BLaER1 (cell line): Measurements from ENCODE around the gene CCDC177.

Source experiments
- H3K27ac ChIP-seq: shearing (Covaris generic); formaldehyde crosslinking; 2 replicates; pipeline ENCODE4 v1.8.1; 2022
- H3K27me3 ChIP-seq: shearing (Covaris generic); formaldehyde crosslinking; 2 replicates; pipeline ENCODE4 v1.8.1; 2022
- H3K36me3 ChIP-seq: shearing (Covaris generic); formaldehyde crosslinking; 2 replicates; pipeline ENCODE4 v1.8.1; 2022
- H3K4me1 ChIP-seq: shearing (Covaris generic); formaldehyde crosslinking; 2 replicates; pipeline ENCODE4 v1.8.1; 2022
- H3K4me2 ChIP-seq: shearing (Covaris generic); formaldehyde crosslinking; 2 replicates; pipeline ENCODE4 v1.8.1; 2022
- H3K4me3 ChIP-seq: shearing (Covaris generic); formaldehyde crosslinking; 2 replicates; pipeline ENCODE4 v1.8.1; 2022
- H3K9ac ChIP-seq: shearing (Covaris generic); formaldehyde crosslinking; 2 replicates; pipeline ENCODE4 v1.8.1; 2022
- H3K9me3 ChIP-seq: shearing (Covaris generic); formaldehyde crosslinking; 2 replicates; pipeline ENCODE4 v1.8.1; 2022
- H4K20me1 ChIP-seq: shearing (Covaris generic); formaldehyde crosslinking; 2 replicates; pipeline ENCODE4 v1.8.1; 2022
- Cebpa-rat ChIP-seq: shearing (Covaris generic); IDR thresholded peaks from 2 replicates; pipeline ENCODE4 v1.8.1; 2022

The CCDC177 gene

DNA sequence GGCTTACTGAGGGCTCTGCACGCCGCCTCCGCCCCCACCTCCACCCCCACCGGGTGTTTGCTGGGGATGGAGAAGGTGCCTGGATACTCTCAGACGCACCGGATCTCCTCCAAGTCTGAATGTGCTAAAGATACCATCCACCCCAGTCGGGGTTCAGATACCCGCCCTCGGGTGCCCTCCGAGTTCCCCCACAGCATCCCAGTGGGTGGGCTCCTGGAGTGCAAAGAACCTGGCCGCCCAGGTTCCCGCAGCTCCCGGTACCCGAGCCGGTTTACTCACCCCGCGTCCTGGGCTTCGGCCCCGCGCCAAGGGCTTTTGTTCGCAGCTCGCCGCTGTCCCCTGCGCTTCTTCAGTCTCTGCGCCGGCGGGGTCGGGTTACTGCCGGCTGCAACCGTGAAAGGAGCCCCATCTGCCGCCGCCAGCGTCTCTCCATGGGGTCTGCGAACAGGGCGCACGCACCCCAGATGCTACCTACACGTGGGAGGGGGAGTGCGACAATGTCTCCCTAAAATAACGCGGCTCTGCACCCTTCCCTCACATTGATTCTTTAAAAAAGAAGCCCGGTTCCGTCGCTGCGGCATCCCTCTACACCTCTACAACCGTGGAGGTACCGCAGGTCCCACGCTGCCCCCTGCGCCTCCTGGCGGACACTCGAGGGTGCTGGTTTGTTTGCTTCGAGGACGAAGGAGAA lies at the start of gene CCDC177:
Gene CCDC177, minus strand, starts transcription at position 609 of the 691 bp plus-strand sequence. CDS start 1,249 bp downstream, outside the sequence.
- no peak within 1 kb of the TSS for H3K27ac ChIP-seq
- peaks cover 21% of the 10 kb centered on the region for H3K9me3 ChIP-seq
- peak within 1 kb of the TSS; percentile 62 for H3K4me3 ChIP-seq
- H3K36me3 ChIP-seq = no peaks in the 10 kb centered on the region
- peak within 1 kb of the TSS; percentile 97 for H3K4me2 ChIP-seq
- H3K9ac ChIP-seq = no peak within 1 kb of the TSS
- H3K27me3 ChIP-seq = peaks cover 48% of the 10 kb centered on the region
- peaks cover 35% of the 10 kb centered on the region for H3K4me1 ChIP-seq
- TF ChIP-seq Cebpa-rat = no peak
- peaks cover 25% of the 10 kb centered on the region for H4K20me1 ChIP-seq

DNA sequence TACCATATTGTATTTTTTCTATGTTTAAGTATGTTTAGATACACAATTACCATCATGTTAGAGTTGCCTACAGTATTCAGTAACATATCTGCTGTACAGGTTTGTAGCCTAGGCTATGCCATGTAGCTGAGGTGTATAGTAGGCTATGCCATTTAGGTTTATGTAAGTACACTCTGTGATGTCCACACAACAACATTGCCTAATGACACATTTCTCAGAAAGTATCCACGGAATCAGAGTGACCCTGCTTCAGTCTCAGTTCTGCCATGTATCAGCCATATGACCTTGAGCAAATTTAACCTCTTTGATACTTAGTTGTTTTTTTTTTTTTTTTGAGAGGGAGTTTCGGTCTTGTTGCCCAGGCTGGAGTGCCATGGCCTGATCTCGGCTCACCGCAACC lies 49.5 kb upstream of the CCDC177 start:
- H3K4me1 ChIP-seq = peaks cover 79% of the 10 kb centered on the region

DNA sequence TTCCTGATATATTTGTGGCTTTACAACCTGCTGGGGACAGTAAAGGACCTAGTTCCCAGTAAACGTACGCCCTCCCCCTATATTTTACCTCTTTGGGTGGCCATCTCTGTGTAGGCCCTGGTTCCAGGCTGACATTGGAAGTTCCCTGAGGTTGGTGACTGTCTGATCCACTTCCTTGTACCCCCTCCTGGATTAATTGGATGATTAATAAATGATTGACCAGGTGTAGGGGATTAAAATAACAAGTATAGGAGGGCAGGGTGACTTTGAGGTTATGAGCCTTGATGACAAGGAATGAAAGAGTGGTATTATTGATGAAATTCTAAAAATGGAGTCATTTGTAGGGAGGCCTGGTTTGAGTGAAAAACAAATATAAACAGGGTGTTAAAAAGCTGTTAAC lies 46.3 kb upstream of the CCDC177 start:
- Histone ChIP-seq H3K9me3 (no peaks in the 10 kb centered on the region), H3K4me3 (no peak overlapping the region), H3K4me2 (0 out of 2 replicates have a peak overlapping the region, but pooled peaks have one; percentile 2), H3K9ac (no peak overlapping the region), H3K36me3 (peaks cover 17% of the 10 kb centered on the region), H3K4me1 (peaks cover 73% of the 10 kb centered on the region), H3K27ac (no peak overlapping the region), H3K27me3 (no peaks in the 10 kb centered on the region), H4K20me1 (peaks cover 100% of the 10 kb centered on the region)
- no peak for TF ChIP-seq Cebpa-rat

More for the DNA sequence above, 49.5 kb upstream of the CCDC177 start:
- Histone ChIP-seq H3K27me3 (no peaks in the 10 kb centered on the region), H3K27ac (no peak overlapping the region), H3K4me2 (no peak overlapping the region), H3K9me3 (no peaks in the 10 kb centered on the region), H4K20me1 (peaks cover 100% of the 10 kb centered on the region), H3K36me3 (peaks cover 17% of the 10 kb centered on the region), H3K9ac (no peak overlapping the region), H3K4me3 (no peak overlapping the region)
- no peak for TF ChIP-seq Cebpa-rat

DNA sequence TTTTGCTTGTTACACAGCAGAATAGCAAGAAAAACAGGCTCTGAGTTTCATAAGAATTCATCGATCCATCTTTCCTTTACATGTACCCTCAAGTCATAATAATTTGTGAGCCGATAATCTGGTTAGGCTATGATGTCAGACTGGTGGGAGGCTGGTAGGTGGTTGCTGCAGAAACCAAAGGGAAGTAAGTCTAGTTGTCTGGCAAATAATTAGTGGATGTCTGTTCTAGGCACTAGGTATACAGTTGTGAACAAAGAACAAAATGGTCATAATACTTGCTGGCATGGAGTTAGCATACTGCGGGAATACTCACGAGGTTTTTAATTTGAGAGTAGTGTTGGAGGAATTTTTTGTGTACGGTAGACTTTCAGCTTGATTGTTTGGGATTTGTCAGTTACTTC lies 45.5 kb upstream of the CCDC177 start:
- H3K36me3 ChIP-seq = peaks cover 17% of the 10 kb centered on the region
- no peaks in the 10 kb centered on the region for H3K27me3 ChIP-seq
- peaks cover 100% of the 10 kb centered on the region for H4K20me1 ChIP-seq
- TF ChIP-seq Cebpa-rat = no peak
- H3K9me3 ChIP-seq = no peaks in the 10 kb centered on the region
- H3K4me3 ChIP-seq = no peak overlapping the region
- no peak overlapping the region for H3K27ac ChIP-seq
- H3K9ac ChIP-seq = no peak overlapping the region
- H3K4me2 ChIP-seq = 0 out of 2 replicates have a peak overlapping the region, but pooled peaks have one; percentile 2
- H3K4me1 ChIP-seq = peaks cover 73% of the 10 kb centered on the region

DNA sequence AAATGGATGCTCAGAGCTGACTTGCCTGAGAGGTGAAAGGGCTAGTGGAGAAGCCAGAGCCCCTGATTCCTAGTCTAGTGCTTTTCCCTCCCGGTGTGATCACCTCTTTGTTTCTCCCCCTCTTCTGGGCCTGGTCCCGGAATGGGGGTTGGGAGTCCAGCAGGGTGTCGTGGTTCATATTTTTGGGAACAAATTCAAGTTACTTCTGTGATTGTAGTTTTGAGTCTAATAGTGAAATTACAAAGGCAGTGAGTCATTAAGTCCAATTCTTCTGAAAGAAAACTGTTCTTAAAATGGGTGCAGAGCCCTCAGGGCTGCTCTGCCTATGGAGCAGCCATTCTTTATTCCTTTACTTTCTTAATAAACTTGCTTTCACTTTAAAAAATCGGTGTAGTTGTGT lies 44.3 kb upstream of the CCDC177 start:
- Histone ChIP-seq H4K20me1 (peaks cover 97% of the 10 kb centered on the region), H3K36me3 (peaks cover 17% of the 10 kb centered on the region), H3K9ac (no peak overlapping the region), H3K9me3 (no peaks in the 10 kb centered on the region), H3K27me3 (no peaks in the 10 kb centered on the region), H3K27ac (no peak overlapping the region), H3K4me2 (no peak overlapping the region), H3K4me3 (no peak overlapping the region), H3K4me1 (peaks cover 73% of the 10 kb centered on the region)
- TF ChIP-seq Cebpa-rat = no peak

DNA sequence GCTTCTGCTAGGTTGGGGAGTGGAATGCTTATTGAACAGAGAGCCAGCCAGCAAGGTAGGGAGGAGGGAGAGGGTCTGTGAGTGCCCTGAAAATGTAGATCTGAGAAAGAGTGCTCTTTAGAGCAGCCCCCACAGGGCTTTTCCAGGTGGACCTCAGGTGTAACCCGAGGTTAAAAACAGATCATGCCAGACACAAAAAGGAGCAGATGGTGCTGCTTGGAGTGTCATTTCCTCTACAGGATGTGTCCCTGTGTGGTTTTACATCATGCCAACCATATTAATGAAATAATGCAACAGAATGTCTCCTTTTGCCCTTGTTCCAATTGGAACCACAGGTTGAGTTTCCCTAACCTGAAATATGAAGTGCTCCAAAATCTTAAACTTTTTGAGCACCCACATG lies 43.1 kb upstream of the CCDC177 start:
- Histone ChIP-seq H3K9ac (no peak overlapping the region), H3K36me3 (peaks cover 15% of the 10 kb centered on the region), H3K4me2 (peak overlapping the region; percentile 94), H3K4me1 (peaks cover 74% of the 10 kb centered on the region), H3K4me3 (no peak overlapping the region), H4K20me1 (peaks cover 97% of the 10 kb centered on the region), H3K9me3 (no peaks in the 10 kb centered on the region), H3K27me3 (no peaks in the 10 kb centered on the region), H3K27ac (no peak overlapping the region)
- no peak for TF ChIP-seq Cebpa-rat

DNA sequence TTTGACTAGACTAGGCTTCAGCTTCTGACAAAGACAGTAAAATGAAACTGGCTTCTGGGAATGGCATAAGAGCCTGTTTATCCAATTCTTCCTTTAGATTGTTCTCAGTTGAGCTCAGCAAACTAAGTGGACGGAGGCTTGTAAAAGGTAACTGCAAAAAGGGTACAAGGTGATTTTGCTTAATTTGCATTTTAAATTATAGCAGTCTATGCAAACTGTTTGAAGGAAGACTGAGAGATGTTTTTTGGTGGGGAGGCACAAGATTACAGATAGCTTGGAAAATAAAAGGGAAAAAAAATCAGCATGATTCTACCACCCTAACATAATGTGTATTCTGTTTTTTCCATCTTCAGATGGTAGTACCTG lies 41.7 kb upstream of the CCDC177 start:
- Histone ChIP-seq H3K9ac (peak overlapping the region; percentile 67), H3K4me1 (peaks cover 76% of the 10 kb centered on the region), H3K27me3 (no peaks in the 10 kb centered on the region), H3K36me3 (peaks cover 7% of the 10 kb centered on the region; the same call in 1 of the 2 replicates), H3K4me2 (peak overlapping the region; percentile 94), H4K20me1 (peaks cover 91% of the 10 kb centered on the region), H3K9me3 (no peaks in the 10 kb centered on the region), H3K4me3 (peak overlapping the region; percentile 26; the same call in 1 of the 2 replicates), H3K27ac (peak overlapping the region; percentile 71)
- TF ChIP-seq Cebpa-rat = no peak

DNA sequence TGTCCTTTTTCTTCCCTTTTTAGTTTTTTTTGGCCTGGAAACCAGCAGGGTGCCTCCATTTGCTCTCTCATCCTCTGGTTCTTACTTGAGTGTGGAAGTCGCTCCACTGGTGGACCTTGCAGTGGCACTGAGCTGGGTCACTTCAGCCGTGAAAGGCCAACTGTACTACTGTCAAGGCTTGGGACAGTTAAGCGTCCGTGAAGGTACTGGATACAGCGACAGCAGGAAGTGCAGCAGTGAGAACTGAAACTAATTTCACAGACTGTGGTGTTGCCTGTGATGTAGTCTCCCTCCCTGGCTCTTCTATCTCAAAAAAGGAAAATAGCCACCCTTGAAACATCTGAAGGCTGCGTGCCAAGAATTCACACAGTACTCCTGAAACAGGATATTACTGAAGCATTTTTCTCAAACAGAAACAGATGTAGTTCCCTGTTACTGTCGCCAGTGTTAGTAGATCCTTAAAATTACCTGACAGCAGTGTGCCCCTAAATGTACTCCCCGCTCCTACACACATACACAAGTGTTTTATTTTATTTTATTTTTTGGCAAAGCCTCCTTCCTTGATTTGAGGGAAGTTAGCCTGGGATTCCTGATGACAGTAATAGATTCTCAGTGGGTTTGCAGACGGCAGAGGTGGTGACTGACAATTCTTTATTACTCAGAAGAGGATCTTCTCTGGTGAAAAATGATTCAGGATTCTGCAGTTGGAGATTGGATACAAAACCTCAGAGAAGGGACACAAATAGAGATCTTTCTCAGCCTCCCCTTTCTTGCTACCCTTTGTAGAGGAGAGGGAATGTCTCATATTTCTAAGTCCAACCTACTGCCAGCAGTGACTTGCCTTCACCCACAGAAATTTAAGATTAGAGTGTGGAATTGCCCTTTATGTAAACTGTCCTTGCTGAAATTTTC lies 41.1 kb upstream of the CCDC177 start:
- Histone ChIP-seq H3K9ac (peak overlapping the region; percentile 67), H3K4me1 (peaks cover 74% of the 10 kb centered on the region), H3K27me3 (no peaks in the 10 kb centered on the region), H4K20me1 (peaks cover 85% of the 10 kb centered on the region), H3K4me2 (peak overlapping the region; percentile 94), H3K4me3 (peak overlapping the region; percentile 26; the same call in 1 of the 2 replicates), H3K9me3 (no peaks in the 10 kb centered on the region), H3K27ac (peak overlapping the region; percentile 71), H3K36me3 (peaks cover 7% of the 10 kb centered on the region; the same call in 1 of the 2 replicates)
- TF ChIP-seq Cebpa-rat = no peak

DNA sequence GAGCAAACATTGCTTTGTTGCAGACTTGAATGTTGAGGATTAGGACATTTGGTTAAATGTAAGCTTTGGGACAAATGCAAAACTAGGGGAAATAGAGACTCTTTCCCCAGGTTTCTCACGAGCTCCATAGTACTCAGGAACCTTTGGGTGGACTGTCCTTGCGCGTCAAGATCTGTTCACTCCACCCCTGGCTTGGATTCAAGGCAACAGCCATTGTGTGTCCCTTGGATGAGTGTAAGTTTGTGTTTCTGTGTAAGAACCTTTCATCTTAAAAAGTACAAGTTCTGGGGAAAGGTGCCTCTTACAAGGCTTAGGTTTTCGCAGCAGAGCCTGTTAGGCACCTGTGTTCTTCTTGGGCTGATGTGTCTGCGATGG lies 40.4 kb upstream of the CCDC177 start:
- Histone ChIP-seq H3K4me1 (peaks cover 74% of the 10 kb centered on the region), H3K27me3 (no peaks in the 10 kb centered on the region), H3K27ac (peak overlapping the region; percentile 71), H3K4me3 (peak overlapping the region; percentile 26; the same call in 1 of the 2 replicates), H3K9me3 (no peaks in the 10 kb centered on the region), H3K36me3 (peaks cover 7% of the 10 kb centered on the region; the same call in 1 of the 2 replicates), H4K20me1 (peaks cover 79% of the 10 kb centered on the region), H3K9ac (peak overlapping the region; percentile 67; the same call in 1 of the 2 replicates), H3K4me2 (peak overlapping the region; percentile 94)
- TF ChIP-seq Cebpa-rat = no peak
